KBM-7 (cell line): ENCODE measurements around the gene SCYGR3.

ENCODE experiments used
- DNase-seq: peaks from one replicate; pipeline ENCODE4 v3.0.0-alpha.2; 2015
- in situ Hi-C: fragments of 300-500 bp; cut with MboI; formaldehyde crosslinking; loops from 2 replicates; pipeline ENCODE4 v1.14.3; 2020; ENCODE audit warnings: low sequenced_read_pairs, low pct_unique_long_range_greater_than_20kb, mixed read lengths

SCYGR3 gene

GRCh38 chr2:227576110-227576509 is 38.5 kb downstream of the SCYGR3 start:
- in situ Hi-C loops = no loop called here
- DNase-seq = no peak

- DNase-seq = peak; percentile 4
- in situ Hi-C loops = no loop called here
Observed at GRCh38 chr2:227570615-227571014, 44.0 kb downstream of the SCYGR3 start.

DNA sequence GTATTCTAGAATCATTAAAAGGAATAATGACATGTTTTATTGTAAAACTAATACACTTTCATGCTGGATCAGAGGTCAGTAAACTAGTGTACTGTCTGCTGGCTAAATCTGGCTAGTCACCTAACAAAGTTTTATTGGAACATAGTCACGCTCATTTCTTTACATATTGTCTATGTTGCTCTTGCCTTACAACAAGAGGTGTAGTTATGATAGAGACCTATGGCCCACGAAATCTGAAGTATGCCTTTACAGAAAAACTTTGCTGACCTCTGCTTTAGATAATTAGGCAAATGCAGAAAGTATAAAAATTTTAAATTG is 45.8 kb downstream of the SCYGR3 start:
- no peak for DNase-seq
- in situ Hi-C loops = no loop called here

- in situ Hi-C loops = no loop called here
- DNase-seq = no peak
Observed at GRCh38 chr2:227566012-227566411, 48.6 kb downstream of the SCYGR3 start.

DNA sequence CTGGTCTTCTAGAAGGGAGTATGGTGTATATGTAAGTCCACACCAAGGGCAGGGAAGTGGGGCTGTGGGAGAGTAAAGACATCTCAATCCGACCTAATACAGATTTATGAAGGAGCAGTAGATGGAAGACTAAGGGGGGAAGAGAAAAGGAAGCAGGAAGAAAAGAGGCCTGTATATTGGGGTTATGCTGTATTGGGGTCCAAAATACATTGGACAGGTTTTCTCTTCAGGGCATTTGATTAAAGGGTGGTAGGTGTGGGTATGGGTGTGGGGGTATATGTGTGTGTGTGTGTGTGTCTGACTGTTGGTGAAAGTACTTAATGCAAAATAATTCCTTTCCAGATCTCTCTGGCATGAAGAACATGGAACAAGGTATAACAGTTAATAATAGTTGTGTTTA is 49.6 kb downstream of the SCYGR3 start:
- in situ Hi-C loops = no loop called here
- no peak for DNase-seq
